NCI-H345 (cell line): Measurements from ENCODE around the gene SMIM11.
A peak's percentile ranks its signal among the peaks of the same experiment; 100 is the strongest.
"Not testable (repeated sequence)": the region's sequence is repeated elsewhere in the genome, so short reads cannot be mapped to it uniquely, and the experiment has no call there.

Experiments
- DNase-seq: peaks from one replicate; lab custom pipeline; 2025; lab: John Stamatoyannopoulos, UW

Gene SMIM11

GRCh38 chr21:34355570-34355969 lies 19.7 kb upstream of the SMIM11 start:
- DNase-seq, result no peak

GRCh38 chr21:34357889-34358288 lies 17.4 kb upstream of the SMIM11 start:
- no peak for DNase-seq

- DNase-seq, result no peak
Measured at GRCh38 chr21:34358866-34359265, 16.4 kb upstream of the SMIM11 start.

- no peak for DNase-seq
Measured at GRCh38 chr21:34360488-34361241, 14.6 kb upstream of the SMIM11 start.

GRCh38 chr21:34362136-34362444 lies 13.2 kb upstream of the SMIM11 start:
- DNase-seq, result no peak

GRCh38 chr21:34362670-34363069 lies 12.6 kb upstream of the SMIM11 start:
- no peak for DNase-seq

- no peak for DNase-seq
Measured at GRCh38 chr21:34363733-34364132, 11.6 kb upstream of the SMIM11 start, which contains the start of gene KCNE2. Gene KCNE2 (plus strand): TSS chr21:34364006. CDS start chr21:34370479, 6,473 bp downstream.

- DNase-seq, result no peak
Measured at GRCh38 chr21:34364921-34365320, 10.4 kb upstream of the SMIM11 start.

- DNase-seq, result no peak
Measured at GRCh38 chr21:34365809-34366208, 9.5 kb upstream of the SMIM11 start.

- peak; percentile 80 for DNase-seq
Measured at GRCh38 chr21:34367320-34367935, 7.9 kb upstream of the SMIM11 start.

- no peak for DNase-seq
Measured at GRCh38 chr21:34369741-34370140, 5.6 kb upstream of the SMIM11 start.

GRCh38 chr21:34372321-34372720 lies 3.0 kb upstream of the SMIM11 start:
- no peak for DNase-seq

- not testable (repeated sequence) for DNase-seq
Measured at GRCh38 chr21:34374462-34374861, 845 bp upstream of the SMIM11 start.

GRCh38 chr21:34375619-34375972 lies 289 bp downstream of the SMIM11 start:
- not testable (repeated sequence) for DNase-seq

GRCh38 chr21:34383138-34383537 lies 7.8 kb downstream of the SMIM11 start:
- not testable (repeated sequence) for DNase-seq

GRCh38 chr21:34383724-34384415 lies 8.6 kb downstream of the SMIM11 start:
- DNase-seq, result not testable (repeated sequence)

- not testable (repeated sequence) for DNase-seq
Measured at GRCh38 chr21:34400522-34400921, 25.2 kb downstream of the SMIM11 start.

GRCh38 chr21:34404742-34405141 lies 29.4 kb downstream of the SMIM11 start:
- not testable (repeated sequence) for DNase-seq

- not testable (repeated sequence) for DNase-seq
Measured at GRCh38 chr21:34405686-34406085, 30.4 kb downstream of the SMIM11 start.

- DNase-seq, result not testable (repeated sequence)
Measured at GRCh38 chr21:34406102-34406501, 30.8 kb downstream of the SMIM11 start.

- not testable (repeated sequence) for DNase-seq
Measured at GRCh38 chr21:34406676-34407075, 31.4 kb downstream of the SMIM11 start.

- not testable (repeated sequence) for DNase-seq
Measured at GRCh38 chr21:34407294-34407693, 32.0 kb downstream of the SMIM11 start.

GRCh38 chr21:34417448-34418077 lies 42.3 kb downstream of the SMIM11 start:
- not testable (repeated sequence) for DNase-seq
